ENCODE results near the gene SLC19A1. TPM values are rescaled to one million over a fixed set of nuclear protein-coding genes. Genes with fewer than 3 reads are reported as not detected.

The SLC19A1 gene
- total RNA-seq, 4 donors from 2014 or later, result 7.0 to 9.8 (median 7.9) TPM

GRCh38 chr21:45588871-45589491 is 46.7 kb upstream of the SLC19A1 start:
- H3K36me3 ChIP-seq, result no peaks in the 10 kb centered on the region
- no peak overlapping the region for H3K27ac ChIP-seq
- peaks cover 24% of the 10 kb centered on the region for H3K4me1 ChIP-seq
- no peak overlapping the region for H3K4me3 ChIP-seq
- peaks cover 38% of the 10 kb centered on the region for H3K27me3 ChIP-seq
- peaks cover 11% of the 10 kb centered on the region for H3K9me3 ChIP-seq
- DNase-seq (ENCODE audit: low spot score in 2 of 2), result peak; percentile 2 to 35
- no peak for TF ChIP-seq POLR2AphosphoS5 (IDR thresholded peaks at IDR 0.05)
- no peak for TF ChIP-seq CTCF (IDR thresholded peaks at IDR 0.05)
- TF ChIP-seq EP300 (IDR thresholded peaks at IDR 0.05), result no peak
- no peak for TF ChIP-seq POLR2A (IDR thresholded peaks at IDR 0.05)
- WGBS, result 92% methylated on average over 5 of the region's 5 CpGs

- peaks cover 11% of the 10 kb centered on the region for H3K9me3 ChIP-seq
- no peaks in the 10 kb centered on the region for H3K36me3 ChIP-seq
- DNase-seq (ENCODE audit: low spot score in 2 of 2), result peak; percentile 6 to 11
- H3K27ac ChIP-seq, result no peak overlapping the region
- H3K4me3 ChIP-seq, result no peak overlapping the region
- peaks cover 44% of the 10 kb centered on the region for H3K27me3 ChIP-seq
- 71% methylated on average over 10 of the region's 10 CpGs for WGBS
- TF ChIP-seq CTCF (IDR thresholded peaks at IDR 0.05), result no peak
- no peak for TF ChIP-seq POLR2AphosphoS5 (IDR thresholded peaks at IDR 0.05)
- TF ChIP-seq POLR2A (IDR thresholded peaks at IDR 0.05), result no peak
- TF ChIP-seq EP300 (IDR thresholded peaks at IDR 0.05), result no peak
- H3K4me1 ChIP-seq, result peaks cover 24% of the 10 kb centered on the region
These were observed 46.0 kb upstream of the SLC19A1 start for GRCh38 chr21:45588086-45588825.

- Histone ChIP-seq H3K27ac (no peak overlapping the region), H3K4me3 (no peak overlapping the region), H3K9me3 (peaks cover 11% of the 10 kb centered on the region), H3K4me1 (peaks cover 17% of the 10 kb centered on the region), H3K36me3 (no peaks in the 10 kb centered on the region), H3K27me3 (peaks cover 44% of the 10 kb centered on the region)
- WGBS, result 86% methylated on average over 5 of the region's 5 CpGs
- DNase-seq (ENCODE audit: low spot score in 2 of 2), result peak; percentile 6 to 26
- TF ChIP-seq CTCF (IDR thresholded peaks at IDR 0.05) (no peak), POLR2AphosphoS5 (IDR thresholded peaks at IDR 0.05) (no peak)
These were observed 44.1 kb upstream of the SLC19A1 start for GRCh38 chr21:45586289-45586858.

- DNase-seq (ENCODE audit: low spot score in 2 of 2), result peak; percentile 18 to 37
- TF ChIP-seq POLR2A (IDR thresholded peaks at IDR 0.05) (no peak), CTCF (IDR thresholded peaks at IDR 0.05) (no peak), POLR2AphosphoS5 (IDR thresholded peaks at IDR 0.05) (no peak), EP300 (IDR thresholded peaks at IDR 0.05) (no peak)
- 85% methylated on average over 4 of the region's 4 CpGs for WGBS
These were observed 42.5 kb upstream of the SLC19A1 start for GRCh38 chr21:45584786-45585185.

More at GRCh38 chr21:45584786-45585185, 42.5 kb upstream of the SLC19A1 start:
- peaks cover under 1% of the 10 kb centered on the region for H3K4me1 ChIP-seq
- H3K9me3 ChIP-seq, result peaks cover 11% of the 10 kb centered on the region
- H3K36me3 ChIP-seq, result no peaks in the 10 kb centered on the region
- no peak overlapping the region for H3K4me3 ChIP-seq
- H3K27me3 ChIP-seq, result peaks cover 47% of the 10 kb centered on the region
- H3K27ac ChIP-seq, result no peak overlapping the region
